Liver (tissue), 3 donors: ENCODE measurements around the gene CDH4.

Source experiments
- CTCF ChIP-seq: fragments of 150-350 bp; IDR thresholded peaks from 2 replicates; pipeline ENCODE4 v1.5.1; 2017; ENCODE audit warnings: improper control_type of control experiment, low read depth, low read length; ENCODE audit not compliant: missing input control
- GABPA ChIP-seq, 2 donors: IDR thresholded peaks in 1 of 2; conservative IDR thresholded peaks in 1 of 2; 2 replicates each; pipeline ENCODE4 v1.6.1; 2016; ENCODE audit warnings: antibody characterized with exemption in 2 of 2, mild to moderate bottlenecking in 1 of 2, moderate library complexity in 1 of 2
- HNF4A ChIP-seq, 2 donors: conservative IDR thresholded peaks; 2 replicates each; pipeline ENCODE4 v1.6.1; 2016; ENCODE audit warnings: antibody characterized with exemption in 2 of 2, mild to moderate bottlenecking in 2 of 2
- JUND ChIP-seq, 2 donors: IDR thresholded peaks; 2 replicates each; pipeline ENCODE4 v1.6.1; 2016; ENCODE audit warnings: antibody characterized with exemption in 2 of 2
- RAD21 ChIP-seq, 2 donors: IDR thresholded peaks; 2 replicates each; pipeline ENCODE4 v1.6.1; 2016; ENCODE audit warnings: antibody characterized with exemption in 2 of 2, mild to moderate bottlenecking in 2 of 2
- REST ChIP-seq: IDR thresholded peaks from 2 replicates; pipeline ENCODE4 v1.6.1; 2016; ENCODE audit warnings: antibody characterized with exemption, mild to moderate bottlenecking
- YY1 ChIP-seq: IDR thresholded peaks from 2 replicates; pipeline ENCODE4 v1.6.1; 2016; ENCODE audit warnings: antibody characterized with exemption, mild to moderate bottlenecking
- TF ChIP-seq, protein P1 (sequence below): IDR thresholded peaks from 2 replicates; pipeline ENCODE4 v1.6.1; 2016; ENCODE audit warnings: antibody characterized with exemption
- donor health status: healthy.
- donor health status: healthy.

DNA sequence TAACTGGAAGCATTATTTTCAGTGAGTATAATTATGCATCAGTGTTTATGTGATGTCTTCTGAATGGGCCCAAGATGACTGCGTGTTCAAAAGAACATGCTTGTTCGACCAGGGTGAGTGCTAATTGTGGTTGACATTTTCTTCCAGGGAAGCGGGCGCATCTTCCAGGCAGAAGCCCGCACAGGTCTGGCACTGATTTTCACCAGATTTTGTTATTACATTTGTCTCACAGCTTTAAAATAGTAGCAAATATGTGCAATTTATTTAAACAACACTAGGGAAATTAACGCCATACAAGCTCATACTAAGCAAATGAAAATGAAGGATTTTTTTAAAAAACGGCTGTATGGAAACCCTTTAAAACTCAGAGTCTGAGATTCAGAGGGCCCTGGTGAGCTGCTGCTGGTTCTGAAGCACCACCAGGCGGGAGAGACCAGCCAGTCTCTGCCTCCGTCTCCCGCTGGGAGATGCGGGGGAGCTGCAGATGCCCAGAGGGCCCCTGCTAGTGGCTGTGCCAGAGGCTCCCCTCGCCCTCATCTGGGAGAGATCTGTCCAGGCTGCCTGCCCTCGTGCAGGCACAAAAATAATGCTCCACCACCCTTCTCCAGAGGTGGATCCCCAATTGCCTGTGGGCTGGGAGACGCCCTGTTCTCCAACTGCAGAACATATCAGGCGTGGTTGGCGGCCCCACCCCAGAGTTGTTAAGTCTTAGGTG, 516.7 kb downstream of the CDH4 start:
- TF ChIP-seq JUND (IDR thresholded peaks at IDR 0.05) (no peak), CTCF (no peak), YY1 (no peak), REST (no peak), RAD21 (IDR thresholded peaks at IDR 0.05) (no peak), GABPA (IDR thresholded peaks at IDR 0.05 in 1 of 2, conservative IDR thresholded peaks at IDR 0.05 in 1 of 2) (no peak), HNF4A (conservative IDR thresholded peaks at IDR 0.05) (no peak)
- TF ChIP-seq, protein P1, sequence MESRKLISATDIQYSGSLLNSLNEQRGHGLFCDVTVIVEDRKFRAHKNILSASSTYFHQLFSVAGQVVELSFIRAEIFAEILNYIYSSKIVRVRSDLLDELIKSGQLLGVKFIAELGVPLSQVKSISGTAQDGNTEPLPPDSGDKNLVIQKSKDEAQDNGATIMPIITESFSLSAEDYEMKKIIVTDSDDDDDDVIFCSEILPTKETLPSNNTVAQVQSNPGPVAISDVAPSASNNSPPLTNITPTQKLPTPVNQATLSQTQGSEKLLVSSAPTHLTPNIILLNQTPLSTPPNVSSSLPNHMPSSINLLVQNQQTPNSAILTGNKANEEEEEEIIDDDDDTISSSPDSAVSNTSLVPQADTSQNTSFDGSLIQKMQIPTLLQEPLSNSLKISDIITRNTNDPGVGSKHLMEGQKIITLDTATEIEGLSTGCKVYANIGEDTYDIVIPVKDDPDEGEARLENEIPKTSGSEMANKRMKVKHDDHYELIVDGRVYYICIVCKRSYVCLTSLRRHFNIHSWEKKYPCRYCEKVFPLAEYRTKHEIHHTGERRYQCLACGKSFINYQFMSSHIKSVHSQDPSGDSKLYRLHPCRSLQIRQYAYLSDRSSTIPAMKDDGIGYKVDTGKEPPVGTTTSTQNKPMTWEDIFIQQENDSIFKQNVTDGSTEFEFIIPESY = no peak
